B cell (primary cell): Measurements from ENCODE around the gene TLL1. TPM values are rescaled to one million over a fixed set of nuclear protein-coding genes. Genes with fewer than 3 reads are reported as not detected.

Experiments used
- ATAC-seq: fragments of 200-7000 bp; cut with Tn5 transposase; one replicate; pipeline ENCODE4 v1.10.0; 2021; ENCODE audit warnings: low read depth, mild to moderate bottlenecking, moderate number of reproducible peaks, moderate library complexity
- CTCF ChIA-PET: fragments of 350-600 bp; sonication (Branson Sonifier 250); formaldehyde crosslinking; loops from one replicate; lab custom pipeline; 2021; ENCODE audit warnings: antibody characterized with exemption, inconsistent platforms; lab: Charles Lee
- POLR2A ChIA-PET: fragments of 350-600 bp; sonication (Branson Sonifier 250); formaldehyde crosslinking; loops from one replicate; lab custom pipeline; 2021; ENCODE audit warnings: antibody characterized with exemption; lab: Charles Lee
- DNase-seq: peaks from one replicate; pipeline ENCODE4 v3.0.0; 2013
- H2AFZ ChIP-seq: 2 replicates; pipeline ENCODE4 v1.6.1; 2012; ENCODE audit warnings: mild to moderate bottlenecking, low read depth, low read length; ENCODE audit not compliant: insufficient read depth, poor library complexity, severe bottlenecking
- H3K27ac ChIP-seq, 2 donors: 1 replicate in 1 of 2; 2 replicates in 1 of 2; pipeline ENCODE4 v1.5.1; 2012 to 2013; ENCODE audit warnings: low read length in 2 of 2, mild to moderate bottlenecking in 2 of 2, moderate library complexity in 1 of 2
- H3K27me3 ChIP-seq, 4 experiments: fragments of 200-600 bp in 1 of 4; sonication (generic) in 1 of 4; replicated peaks in 1 of 4; 1 replicate in 2 of 4; 2 replicates in 2 of 4; pipeline versions ENCODE4 v1.6.1 to v1.7.0; 2013 to 2016; ENCODE audit warnings: low read length in 3 of 4, mild to moderate bottlenecking in 2 of 4, mixed read lengths in 1 of 4, moderate library complexity in 1 of 4; ENCODE audit not compliant: insufficient read depth in 4 of 4, control insufficient read depth in 3 of 4; ENCODE audit errors: control extremely low read depth in 1 of 4
- H3K36me3 ChIP-seq, 2 experiments: replicated peaks in 1 of 2; 1 replicate in 1 of 2; 2 replicates in 1 of 2; pipeline versions ENCODE4 v1.6.1 to v1.7.1; 2013; ENCODE audit warnings: low read length in 1 of 2; ENCODE audit not compliant: insufficient read depth in 2 of 2, control insufficient read depth in 1 of 2; ENCODE audit errors: control extremely low read depth in 1 of 2, extremely low read depth in 1 of 2
- H3K4me1 ChIP-seq, 2 donors: fragments of 200-600 bp in 1 of 2; sonication (generic) in 1 of 2; 1 replicate in 1 of 2; 2 replicates in 1 of 2; pipeline versions ENCODE4 v1.5.1 to v1.6.1; 2013 to 2017; ENCODE audit warnings: low read length in 2 of 2; ENCODE audit not compliant: control insufficient read depth in 2 of 2, insufficient read depth in 2 of 2
- H3K4me2 ChIP-seq: replicated peaks from 2 replicates; pipeline ENCODE3; 2012; ENCODE audit warnings: mild to moderate bottlenecking, low read depth, low read length; ENCODE audit not compliant: poor library complexity, severe bottlenecking
- H3K4me3 ChIP-seq, 5 experiments: fragments of 200-600 bp in 1 of 5; sonication (generic) in 1 of 5; 1 replicate in 3 of 5; 2 replicates in 2 of 5; pipeline versions ENCODE4 v1.5.1 to v1.7.0; 2011 to 2016; ENCODE audit warnings: low read length in 4 of 5, mild to moderate bottlenecking in 4 of 5, low read depth in 2 of 5, control low read depth in 1 of 5, moderate library complexity in 1 of 5; ENCODE audit not compliant: insufficient read depth in 1 of 5; ENCODE audit errors: control extremely low read depth in 1 of 5, extremely low read depth in 1 of 5
- H3K79me2 ChIP-seq: fragments of 200-600 bp; sonication (generic); one replicate; pipeline ENCODE4 v1.6.0; 2016; ENCODE audit warnings: low read length; ENCODE audit not compliant: control insufficient read depth, insufficient read depth
- H3K9ac ChIP-seq: fragments of 200-600 bp; sonication (generic); 2 replicates; pipeline ENCODE4 v1.6.1; 2017; ENCODE audit warnings: mild to moderate bottlenecking, low read length, moderate library complexity
- H3K9me3 ChIP-seq, 3 donors: one replicate each; pipeline versions ENCODE4 v1.6.1 to v1.7.1; 2013; ENCODE audit warnings: low read length in 2 of 3; ENCODE audit not compliant: control insufficient read depth in 2 of 3, insufficient read depth in 1 of 3; ENCODE audit errors: control extremely low read depth in 1 of 3
- H4K20me1 ChIP-seq: 2 replicates; pipeline ENCODE4 v1.6.0; 2012; ENCODE audit warnings: mild to moderate bottlenecking, low read length; ENCODE audit not compliant: insufficient read depth, control insufficient read depth, poor library complexity, severe bottlenecking
- H3K27ac Mint-ChIP-seq: one replicate; pipeline ENCODE4 v1.8.0; 2021; ENCODE audit warnings: mixed read lengths
- H3K27me3 Mint-ChIP-seq: one replicate; pipeline ENCODE4 v1.8.0; 2021; ENCODE audit warnings: mixed read lengths
- H3K4me1 Mint-ChIP-seq: one replicate; pipeline ENCODE4 v1.8.0; 2021; ENCODE audit warnings: mixed read lengths
- H3K4me3 Mint-ChIP-seq: one replicate; pipeline ENCODE4 v1.8.0; 2021; ENCODE audit warnings: mixed read lengths
- H3K9me3 Mint-ChIP-seq: one replicate; pipeline ENCODE4 v1.8.0; 2022; ENCODE audit warnings: mixed read lengths; ENCODE audit not compliant: insufficient read depth
- EZH2 ChIP-seq: IDR thresholded peaks from 2 replicates; pipeline ENCODE4 v1.6.1; 2012; ENCODE audit warnings: borderline replicate concordance, low read depth, mild to moderate bottlenecking, moderate library complexity, low read length; ENCODE audit not compliant: insufficient read depth, poor library complexity, severe bottlenecking
- WGBS: methylation state at CpG from one replicate; pipeline ENCODE4 v1.1.5; 2013; ENCODE audit warnings: missing lambda C conversion rate; ENCODE audit not compliant: insufficient coverage; 5-methylcytosine and 5-hydroxymethylcytosine counted together
- intact Hi-C: fragments of 100-400 bp; cut with micrococcal nuclease; formaldehyde crosslinking; loops from one replicate; pipeline ENCODE4 v1.10.0; 2022
- polyA plus RNA-seq: library from polyadenylated mRNA; depleted of rRNA; stranded (reverse); fragments of >200 nt; gene quantifications from 2 replicates; pipeline ENCODE4 v1.2.3, GENCODE V29; 2012
- total RNA-seq, 2 donors: library from RNA; stranded (reverse); fragments of 120-200 nt in 1 of 2; gene quantifications; 1 replicate in 1 of 2; 2 replicates in 1 of 2; pipeline versions ENCODE4 v1.2.3 to v1.2.4, GENCODE V29; 2013 to 2022
- TF ChIP-seq, protein P1 (sequence below): fragments of 200-600 bp; IDR thresholded peaks from one replicate; pipeline ENCODE4 v1.8.0; 2022; ENCODE audit warnings: antibody characterized with exemption, mild to moderate bottlenecking

The TLL1 gene
- total and polyA plus RNA-seq, 2 donors (not counting 1 experiment from before 2014, with no cell fraction given), result not detected

DNA sequence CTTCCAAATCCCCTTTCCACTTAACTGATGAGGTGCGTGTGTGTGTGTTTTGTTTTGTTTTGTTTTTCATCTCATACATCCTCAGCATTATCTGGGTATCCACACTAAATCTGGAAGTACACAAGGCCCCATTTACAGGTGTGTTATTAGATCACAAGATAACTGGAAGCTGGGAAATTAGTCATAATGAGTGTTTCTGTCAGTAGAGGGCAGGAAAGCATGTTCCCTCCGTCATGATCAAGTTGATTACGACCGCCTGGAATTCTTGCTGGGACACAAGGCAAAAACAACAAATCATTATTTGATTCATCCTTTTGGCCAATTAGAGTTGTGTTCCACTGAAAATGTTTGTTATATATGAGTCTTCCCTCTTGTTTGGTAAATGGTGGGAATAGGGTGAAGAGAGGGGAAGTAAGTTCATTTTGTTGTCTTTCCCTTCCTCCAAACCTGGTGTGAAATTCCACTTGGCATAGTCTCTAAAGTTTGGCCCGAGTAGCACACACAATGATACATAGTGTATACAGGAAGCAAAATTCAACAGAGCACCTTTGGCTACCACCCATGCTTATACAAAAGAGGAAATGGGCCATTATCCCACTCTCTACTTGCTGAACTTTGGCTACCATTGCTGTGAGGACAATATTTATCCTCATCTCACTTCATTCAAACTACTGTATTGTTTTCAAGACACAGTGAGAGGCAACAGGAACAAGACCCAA lies 33.3 kb upstream of the TLL1 start:
- H2AFZ ChIP-seq, result no peak overlapping the region
- ATAC-seq (no peak), DNase-seq (no peak)
- Mint-ChIP-seq H3K27me3 (no peaks in the 10 kb centered on the region), H3K4me3 (no peak overlapping the region), H3K9me3 (no peaks in the 10 kb centered on the region), H3K4me1 (no peaks in the 10 kb centered on the region), H3K27ac (no peak overlapping the region)
- no peaks in the 10 kb centered on the region for H3K79me2 ChIP-seq
- no peak for TF ChIP-seq EZH2
- TF ChIP-seq, protein P1, sequence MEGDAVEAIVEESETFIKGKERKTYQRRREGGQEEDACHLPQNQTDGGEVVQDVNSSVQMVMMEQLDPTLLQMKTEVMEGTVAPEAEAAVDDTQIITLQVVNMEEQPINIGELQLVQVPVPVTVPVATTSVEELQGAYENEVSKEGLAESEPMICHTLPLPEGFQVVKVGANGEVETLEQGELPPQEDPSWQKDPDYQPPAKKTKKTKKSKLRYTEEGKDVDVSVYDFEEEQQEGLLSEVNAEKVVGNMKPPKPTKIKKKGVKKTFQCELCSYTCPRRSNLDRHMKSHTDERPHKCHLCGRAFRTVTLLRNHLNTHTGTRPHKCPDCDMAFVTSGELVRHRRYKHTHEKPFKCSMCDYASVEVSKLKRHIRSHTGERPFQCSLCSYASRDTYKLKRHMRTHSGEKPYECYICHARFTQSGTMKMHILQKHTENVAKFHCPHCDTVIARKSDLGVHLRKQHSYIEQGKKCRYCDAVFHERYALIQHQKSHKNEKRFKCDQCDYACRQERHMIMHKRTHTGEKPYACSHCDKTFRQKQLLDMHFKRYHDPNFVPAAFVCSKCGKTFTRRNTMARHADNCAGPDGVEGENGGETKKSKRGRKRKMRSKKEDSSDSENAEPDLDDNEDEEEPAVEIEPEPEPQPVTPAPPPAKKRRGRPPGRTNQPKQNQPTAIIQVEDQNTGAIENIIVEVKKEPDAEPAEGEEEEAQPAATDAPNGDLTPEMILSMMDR, result no peak
- CTCF ChIA-PET, result no interaction called here
- H3K9ac ChIP-seq, result no peak overlapping the region
- H3K9me3 ChIP-seq, result no peaks in the 10 kb centered on the region
- POLR2A ChIA-PET, result no interaction called here
- H4K20me1 ChIP-seq, result no peaks in the 10 kb centered on the region
- H3K36me3 ChIP-seq, result no peaks in the 10 kb centered on the region
- intact Hi-C loops, result no loop called here
- H3K4me1 ChIP-seq, result no peaks in the 10 kb centered on the region
- no peaks in the 10 kb centered on the region for H3K27me3 ChIP-seq
- H3K27ac ChIP-seq, result no peak overlapping the region
- H3K4me2 ChIP-seq, result no peak overlapping the region
- H3K4me3 ChIP-seq, result no peak overlapping the region
- 43% methylated on average over 1 of the region's 5 CpGs for WGBS

DNA sequence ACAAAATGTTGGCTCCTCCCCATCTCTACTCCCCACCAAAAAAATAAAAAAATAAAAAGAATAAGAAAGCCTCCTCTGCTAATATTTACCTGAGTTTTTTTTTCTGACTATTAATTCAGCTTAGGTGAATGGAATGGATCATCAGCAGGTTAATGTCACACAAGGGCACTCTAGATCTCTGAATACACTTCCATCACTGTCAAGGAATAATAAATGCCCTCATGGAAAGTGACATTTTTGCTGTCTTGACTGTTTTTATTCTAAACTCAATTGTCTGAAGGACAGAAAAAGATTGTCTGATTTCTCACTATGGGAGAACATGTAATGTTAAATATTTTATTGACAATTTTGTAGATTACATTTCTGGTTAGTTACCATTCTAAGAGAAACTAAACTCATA lies 30.4 kb upstream of the TLL1 start:
- Histone ChIP-seq H3K4me2 (no peak overlapping the region), H3K4me3 (no peak overlapping the region), H2AFZ (no peak overlapping the region), H3K4me1 (no peaks in the 10 kb centered on the region), H3K79me2 (no peaks in the 10 kb centered on the region), H3K27me3 (no peaks in the 10 kb centered on the region), H3K36me3 (no peaks in the 10 kb centered on the region), H3K9ac (no peak overlapping the region), H3K27ac (no peak overlapping the region), H3K9me3 (no peaks in the 10 kb centered on the region), H4K20me1 (no peaks in the 10 kb centered on the region)
- POLR2A ChIA-PET, result no interaction called here
- Mint-ChIP-seq H3K27ac (no peak overlapping the region), H3K27me3 (no peaks in the 10 kb centered on the region), H3K4me1 (no peaks in the 10 kb centered on the region), H3K4me3 (no peak overlapping the region), H3K9me3 (no peaks in the 10 kb centered on the region)
- intact Hi-C loops, result no loop called here
- ATAC-seq (no peak), DNase-seq (no peak)
- TF ChIP-seq EZH2, result no peak
- TF ChIP-seq, protein P1, result no peak
- CTCF ChIA-PET, result no interaction called here
